K562 (cell line): ENCODE measurements around the gene UFSP1. TPM values are rescaled to one million over a fixed set of nuclear protein-coding genes. Genes with fewer than 3 reads are reported as not detected.

Experiments used
- FOXP4 ChIP-seq: sonication (generic); formaldehyde crosslinking; IDR thresholded peaks from 2 replicates; pipeline ENCODE4 v1.8.0; 2022; ENCODE audit warnings: mild to moderate bottlenecking, missing genetic modification reagents, borderline replicate concordance
- GABPA ChIP-seq: fragments of 200-800 bp; sonication (Bioruptor generic); conservative IDR thresholded peaks from 2 replicates; pipeline ENCODE4 v1.6.1; 2016; ENCODE audit warnings: low read depth, missing genetic modification characterization, missing compliant biosample characterization
- JUN ChIP-seq, 2 experiments: sonication (generic) in 1 of 2; formaldehyde crosslinking in 1 of 2; IDR thresholded peaks; 2 replicates each; pipeline versions ENCODE4 v1.6.1 to v1.8.0; 2012 to 2022; ENCODE audit warnings: borderline replicate concordance in 2 of 2, mild to moderate bottlenecking in 2 of 2, improper control_type of control experiment in 1 of 2, low read depth in 1 of 2, low read length in 1 of 2, missing genetic modification reagents in 1 of 2
- MXD1 ChIP-seq: fragments of 250-450 bp; sonication (Bioruptor Pico); IDR thresholded peaks from 2 replicates; pipeline ENCODE4 v1.8.0; 2021; ENCODE audit warnings: borderline replicate concordance, mild to moderate bottlenecking, moderate library complexity; ENCODE audit not compliant: poor library complexity, severe bottlenecking
- PURB ChIP-seq: sonication (generic); formaldehyde crosslinking; IDR thresholded peaks from 2 replicates; pipeline ENCODE4 v1.9.0; 2021; ENCODE audit warnings: low read depth, mild to moderate bottlenecking, missing genetic modification reagents
- RBM25 ChIP-seq: fragments of 200-400 bp; formaldehyde crosslinking; IDR thresholded peaks from 2 replicates; pipeline ENCODE4 v1.6.1; 2018; ENCODE audit warnings: low read length, low read depth, moderate library complexity; ENCODE audit not compliant: severe bottlenecking
- SIX5 ChIP-seq, 2 experiments: IDR thresholded peaks; 2 replicates each; pipeline ENCODE4 v1.6.1; 2011; ENCODE audit warnings: low read length in 2 of 2, borderline replicate concordance in 1 of 2, low read depth in 1 of 2, mild to moderate bottlenecking in 1 of 2, moderate library complexity in 1 of 2; ENCODE audit not compliant: insufficient read depth in 1 of 2
- SNIP1 ChIP-seq: fragments of 450-650 bp; IDR thresholded peaks from 2 replicates; pipeline ENCODE4 v1.7.1; 2017; ENCODE audit warnings: low read depth, mild to moderate bottlenecking
- TAL1 ChIP-seq: fragments of 450-650 bp; IDR thresholded peaks from 2 replicates; pipeline ENCODE4 v1.6.1; 2016; ENCODE audit warnings: mild to moderate bottlenecking
- TOE1 ChIP-seq, 2 experiments: fragments of 450-650 bp in 1 of 2; sonication (generic) in 1 of 2; formaldehyde crosslinking in 1 of 2; IDR thresholded peaks; 2 replicates each; pipeline versions ENCODE4 v1.7.1 to v1.8.0; 2016 to 2022; ENCODE audit warnings: borderline replicate concordance in 2 of 2, mild to moderate bottlenecking in 2 of 2, antibody characterized with exemption in 1 of 2, inconsistent platforms in 1 of 2, low read depth in 1 of 2, missing genetic modification reagents in 1 of 2, moderate library complexity in 1 of 2
- TRIM25 ChIP-seq: fragments of 450-650 bp; IDR thresholded peaks from 2 replicates; pipeline ENCODE4 v1.7.0; 2016; ENCODE audit warnings: borderline replicate concordance
- TSHZ1 ChIP-seq: fragments of 250-450 bp; sonication (Bioruptor Pico); IDR thresholded peaks from 2 replicates; pipeline ENCODE4 v1.4.0; 2020; ENCODE audit warnings: mild to moderate bottlenecking, moderate library complexity
- ZC3H8 ChIP-seq: fragments of 450-650 bp; IDR thresholded peaks from 2 replicates; pipeline ENCODE4 v1.6.1; 2017
- ZNF695 ChIP-seq: fragments of 450-650 bp; formaldehyde crosslinking; IDR thresholded peaks from 2 replicates; pipeline ENCODE4 v1.4.0; 2020; ENCODE audit warnings: mild to moderate bottlenecking, moderate library complexity
- ZNF740 ChIP-seq, 3 experiments: fragments of 200-800 bp in 1 of 3; sonication (Bioruptor generic) in 1 of 3; sonication (generic) in 1 of 3; formaldehyde crosslinking in 1 of 3; IDR thresholded peaks; 2 replicates each; pipeline versions ENCODE4 v1.6.1 to v1.8.0; 2016 to 2022; ENCODE audit warnings: mild to moderate bottlenecking in 2 of 3, missing compliant biosample characterization in 2 of 3, missing genetic modification characterization in 2 of 3, missing genetic modification reagents in 1 of 3
- polyA plus RNA-seq, 8 experiments: library from polyadenylated mRNA; depleted of rRNA in 4 of 8; stranded (reverse) in 5 of 8; unstranded in 3 of 8; fragments of >200 nt; fragmentation: Nextera tagmentation in 2 of 8; fragmentation: Illumina TruSeq in 1 of 8; extraction: Ambion mirVana in 2 of 8; extraction: Trizol in 1 of 8; gene quantifications; 2 replicates each; pipeline versions ENCODE4 v1.2.1 to v1.2.3, GENCODE V29; 2011 to 2014; ENCODE audit warnings: inconsistent platforms in 1 of 8, missing spikeins in 1 of 8
- total RNA-seq, 7 experiments: library from RNA; depleted of rRNA in 6 of 7; stranded (reverse); fragments of >200 nt in 6 of 7; fragmentation: Illumina TruSeq in 2 of 7; extraction: Trizol in 2 of 7; gene quantifications; 2 replicates each; pipeline versions ENCODE4 v1.2.1 to v1.2.3, GENCODE V29; 2011 to 2021; ENCODE audit warnings: low replicate concordance in 1 of 7

Gene UFSP1
- total and polyA plus RNA-seq, 9 of the 15 experiments (the other 6 are each of a cell fraction or from before 2014, with no cell fraction given) = 0.50 to 18.8 (median 2.1) TPM

- TF ChIP-seq TRIM25 = no peak; the same call in 1 of the 2 replicates
- no peak for TF ChIP-seq RBM25
- no peak for TF ChIP-seq TSHZ1
- no peak for TF ChIP-seq FOXP4
- TF ChIP-seq JUN (IDR thresholded peaks at IDR 0.05; ENCODE audit: borderline replicate concordance, low read depth, low read length) = peak; percentile 100
- TF ChIP-seq JUN (CRISPR knock-in tag; IDR thresholded peaks at IDR 0.05; ENCODE audit: borderline replicate concordance) = peak; percentile 54; the same call in 1 of the 2 replicates
- no peak for TF ChIP-seq ZNF740 (CRISPR knock-in tag; IDR thresholded peaks at IDR 0.05)
- TF ChIP-seq ZNF740 (tag; IDR thresholded peaks at IDR 0.05) = no peak; a peak in 1 of 4 replicates
- no peak; the same call in 1 of the 2 replicates for TF ChIP-seq GABPA (tag)
- TF ChIP-seq PURB (CRISPR knock-in tag) = no peak
- no peak for TF ChIP-seq SIX5 (IDR thresholded peaks at IDR 0.05; ENCODE audit: borderline replicate concordance in 1 of 2, insufficient read depth in 1 of 2, low read depth in 1 of 2, low read length in 2 of 2)
- TF ChIP-seq ZNF695 = no peak
- TF ChIP-seq SNIP1 = no peak
- no peak for TF ChIP-seq TAL1
- TF ChIP-seq ZC3H8 = no peak
- TF ChIP-seq MXD1 = no peak
- TF ChIP-seq TOE1 (IDR thresholded peaks at IDR 0.05; ENCODE audit: borderline replicate concordance) = peak; percentile 94
- no peak for TF ChIP-seq TOE1 (CRISPR knock-in tag; IDR thresholded peaks at IDR 0.05; ENCODE audit: borderline replicate concordance, low read depth)
Observed at GRCh38 chr7:100867040-100867775, 22.3 kb downstream of the UFSP1 start, which contains the start of gene TRIP6 (continued).
